Hair follicular keratinocyte (primary cell): ENCODE measurements around the gene NOS1. TPM values are rescaled to one million over a fixed set of nuclear protein-coding genes. Genes with fewer than 3 reads are reported as not detected.

ENCODE experiments used
- total RNA-seq: library from RNA; depleted of rRNA; stranded (reverse); fragments of >200 nt; gene quantifications from 2 replicates; pipeline ENCODE4 v1.2.3, GENCODE V29; 2015

NOS1 gene
- total RNA-seq: 1.1 and 6.1 TPM in 2 replicates

GRCh38 chr12:117361347-117361751, at the start of gene NOS1:
NOS1 (minus strand) TSS chr12:117361626; CDS start chr12:117331069, 30,557 bp downstream.

GRCh38 chr12:117190210-117190781, 171.1 kb downstream of the NOS1 start, which contains the start of gene FBXO21:
FBXO21 (minus strand) TSS chr12:117190470; CDS start chr12:117190456, 14 bp downstream.

Other genes starting within 250 kb of the NOS1 start
- 48.7 and 54.0 TPM in 2 replicates for gene FBXO21, start 171.2 kb downstream of the NOS1 start, total RNA-seq